Superior temporal gyrus (tissue), 1 donor: Measurements from ENCODE around the gene OTUB1.

Source experiments
- DNase-seq: peaks from one replicate; pipeline ENCODE4 v3.0.0-alpha.2; 2016; ENCODE audit errors: extremely low spot score

OTUB1 gene

DNA sequence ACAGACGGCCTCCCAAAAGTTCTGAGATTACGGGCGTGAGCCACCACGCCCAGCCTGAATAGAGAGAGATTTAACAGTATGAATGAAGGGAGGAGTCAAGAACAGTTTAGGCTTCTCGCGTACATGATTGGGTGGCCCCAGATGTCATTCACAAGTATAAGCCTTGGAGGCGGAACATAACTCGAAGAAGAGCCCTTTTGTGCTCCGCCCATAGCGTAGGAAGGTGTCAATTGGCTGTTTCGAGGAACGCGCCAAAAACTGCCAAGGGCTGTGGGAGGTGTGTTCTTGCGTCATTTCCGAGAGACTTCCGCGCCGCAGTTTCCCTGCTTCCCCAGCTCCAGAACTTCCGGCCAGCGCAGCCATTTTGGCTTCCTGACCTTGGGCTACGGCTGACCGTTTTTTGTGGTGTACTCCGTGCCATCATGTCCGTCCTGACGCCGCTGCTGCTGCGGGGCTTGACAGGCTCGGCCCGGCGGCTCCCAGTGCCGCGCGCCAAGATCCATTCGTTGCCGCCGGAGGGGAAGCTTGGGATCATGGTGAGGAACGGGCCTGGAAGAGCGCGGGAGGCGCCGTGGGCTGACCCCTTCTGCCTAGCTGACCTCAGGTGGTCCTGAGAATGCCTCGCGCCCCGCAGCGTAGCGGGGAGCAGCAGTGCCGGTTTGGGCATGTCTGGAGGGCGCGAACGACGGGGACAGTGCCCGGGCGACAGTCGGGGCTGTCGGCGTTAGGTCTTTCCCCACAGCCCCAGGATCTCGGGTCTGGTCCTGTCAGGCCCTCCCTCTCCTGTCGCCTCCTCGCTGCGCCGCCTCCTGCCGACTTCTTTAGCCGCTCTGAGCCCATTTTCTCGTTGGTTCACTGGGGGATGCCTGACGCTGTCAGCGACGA is 11.7 kb upstream of the OTUB1 start, which contains the start of gene COX8A:
Gene COX8A (plus strand): TSS at position 362 of the 885 bp plus-strand sequence. CDS start 61 bp downstream, at position 423.
- DNase-seq: peak; percentile 100

GRCh38 chr11:63978551-63979239 is 7.5 kb upstream of the OTUB1 start:
- DNase-seq: no peak

DNA sequence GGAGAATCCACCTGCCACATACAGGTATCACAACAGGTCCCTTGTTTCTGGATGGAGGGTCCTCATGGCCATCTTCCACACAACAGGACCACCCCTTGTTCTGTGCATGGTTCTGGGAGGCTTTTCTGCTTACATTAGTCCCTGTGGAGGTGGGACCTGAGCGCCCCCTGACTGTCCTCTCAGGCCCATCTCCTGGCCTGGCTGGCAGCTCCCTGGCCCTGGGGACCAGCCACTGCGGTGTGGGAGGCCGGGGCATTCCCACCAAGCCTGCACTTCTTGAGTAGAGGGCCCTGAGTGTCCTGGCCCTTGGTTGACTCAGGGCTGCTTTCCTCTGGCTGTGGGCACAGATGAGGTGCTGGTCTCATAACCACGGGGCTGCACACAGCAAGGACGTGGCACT is 6.8 kb upstream of the OTUB1 start:
- no peak for DNase-seq

GRCh38 chr11:63985812-63986155 is 454 bp upstream of the OTUB1 start:
- DNase-seq: no peak

- no peak for DNase-seq
Measured at GRCh38 chr11:63986932-63987513, 785 bp downstream of the OTUB1 start.

GRCh38 chr11:63991558-63991957 is 5.3 kb downstream of the OTUB1 start:
- no peak for DNase-seq

- no peak for DNase-seq
Measured at GRCh38 chr11:63993100-63993499, 6.9 kb downstream of the OTUB1 start.

DNA sequence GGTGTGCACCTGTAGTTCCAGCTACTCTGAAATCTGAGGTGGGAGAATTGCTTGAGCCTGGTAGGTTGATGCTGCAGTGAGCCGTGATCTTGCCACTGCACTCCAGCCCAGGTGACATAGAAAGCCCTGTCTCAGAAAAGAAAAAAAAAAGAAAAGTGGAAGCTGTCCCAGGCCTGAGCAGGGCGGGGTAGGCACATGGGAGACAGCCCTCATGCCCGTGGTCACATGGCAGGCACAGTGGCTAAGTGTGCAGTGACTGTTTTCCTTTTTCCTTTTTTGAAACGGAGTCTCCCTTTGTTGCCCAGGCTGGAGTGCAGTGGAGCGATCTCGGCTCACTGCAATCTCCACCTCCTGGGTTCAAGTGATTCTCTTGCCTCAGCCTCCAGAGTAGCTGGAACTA is 7.8 kb downstream of the OTUB1 start:
- DNase-seq: no peak

DNA sequence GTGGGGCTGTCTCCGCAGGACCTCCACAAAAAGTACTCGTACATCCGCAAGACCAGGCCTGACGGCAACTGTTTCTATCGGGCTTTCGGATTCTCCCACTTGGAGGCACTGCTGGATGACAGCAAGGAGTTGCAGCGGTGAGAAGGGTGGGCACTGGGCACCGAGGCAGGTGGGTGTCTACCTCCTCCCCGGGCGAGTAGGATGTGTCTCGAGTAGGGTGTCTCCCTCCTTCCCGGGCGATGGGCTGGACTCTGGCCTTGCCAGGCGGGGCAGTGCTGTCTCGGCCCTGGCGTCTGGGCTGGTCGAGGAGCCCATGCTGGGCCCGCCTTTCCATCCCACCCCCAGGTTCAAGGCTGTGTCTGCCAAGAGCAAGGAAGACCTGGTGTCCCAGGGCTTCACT is 10.3 kb downstream of the OTUB1 start:
- DNase-seq: no peak

- no peak for DNase-seq
Measured at GRCh38 chr11:63997104-63997700, 11.0 kb downstream of the OTUB1 start.

- DNase-seq: no peak
Measured at GRCh38 chr11:63997801-63998337, 11.6 kb downstream of the OTUB1 start.

DNA sequence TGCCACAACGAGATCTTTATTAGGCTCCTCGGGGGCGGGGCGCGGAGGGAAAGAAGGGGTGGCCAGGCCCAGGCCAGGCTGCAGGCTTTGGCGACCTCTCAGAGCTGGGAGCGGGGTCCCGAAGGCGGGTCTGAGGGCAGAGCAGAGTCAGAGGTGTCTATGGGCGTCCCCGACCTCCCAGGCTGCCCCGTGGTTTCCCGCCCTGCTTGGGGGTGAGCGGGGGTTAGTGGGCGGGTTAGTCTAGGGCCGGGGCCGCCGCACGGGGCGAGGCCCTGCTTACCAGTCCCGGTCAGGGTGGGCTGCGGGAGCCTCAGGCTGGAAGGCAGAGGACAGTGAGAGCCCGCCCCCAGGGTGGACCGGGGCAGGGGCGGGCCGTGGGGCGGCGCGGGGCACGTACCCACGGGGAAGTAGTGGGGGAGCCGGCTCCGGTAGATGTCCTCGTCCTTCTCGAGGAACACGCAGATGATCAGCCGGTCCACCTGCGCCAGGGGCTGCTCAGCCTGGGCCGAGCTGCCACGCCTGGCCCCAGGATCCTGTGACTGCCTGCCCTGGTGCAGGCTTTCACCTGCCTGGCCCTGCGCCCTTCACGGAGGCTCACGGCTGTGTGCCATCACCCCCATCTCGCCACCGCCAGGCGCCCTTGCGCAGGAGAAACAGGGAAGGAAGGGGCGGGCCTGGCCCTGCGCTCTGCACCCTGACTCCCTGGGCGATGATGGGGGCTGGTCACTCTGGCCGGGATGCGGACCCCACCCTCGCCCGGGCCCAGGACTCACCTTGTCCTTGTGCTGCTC is 12.5 kb downstream of the OTUB1 start:
- no peak for DNase-seq

- no peak for DNase-seq
Measured at GRCh38 chr11:63999349-64000025, 13.2 kb downstream of the OTUB1 start.

- DNase-seq: peak; percentile 70
Measured at GRCh38 chr11:64000026-64000739, 13.9 kb downstream of the OTUB1 start.

DNA sequence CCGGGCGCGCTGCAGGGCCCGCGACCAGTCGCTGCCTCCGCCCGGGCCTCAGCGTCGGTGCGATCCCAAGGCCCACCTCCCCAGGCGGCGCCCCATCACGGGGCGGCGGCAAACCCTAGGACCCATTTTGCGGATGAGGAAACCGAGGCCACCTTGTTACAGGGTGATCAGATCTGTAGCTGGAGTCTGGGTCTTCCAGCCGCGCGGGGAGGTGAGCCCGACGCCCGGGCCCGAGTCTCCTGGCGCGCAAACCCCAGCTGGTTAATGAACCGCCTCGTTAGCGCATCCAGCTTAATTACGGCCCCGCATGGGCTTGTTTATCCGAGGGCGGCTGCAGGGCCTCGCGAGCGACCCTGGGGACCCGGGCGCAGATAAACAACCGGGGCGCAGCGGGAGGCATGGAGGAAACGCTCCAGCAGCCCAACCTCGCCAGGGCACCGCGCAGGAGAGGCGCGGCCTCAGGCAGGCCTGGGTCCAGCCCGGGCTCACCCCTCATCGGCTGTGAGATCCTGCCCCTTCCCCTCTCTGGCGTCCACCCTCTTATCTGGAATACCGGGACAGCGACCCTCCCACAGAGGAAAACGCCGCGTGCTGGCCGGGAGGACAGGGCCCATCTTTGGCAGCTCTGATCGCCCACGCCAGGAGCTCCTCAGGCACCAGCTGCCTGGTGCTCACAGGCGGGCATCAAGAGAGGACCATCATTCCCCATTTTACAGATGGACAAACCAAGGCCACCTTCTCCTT is 14.7 kb downstream of the OTUB1 start:
- DNase-seq: no peak

DNA sequence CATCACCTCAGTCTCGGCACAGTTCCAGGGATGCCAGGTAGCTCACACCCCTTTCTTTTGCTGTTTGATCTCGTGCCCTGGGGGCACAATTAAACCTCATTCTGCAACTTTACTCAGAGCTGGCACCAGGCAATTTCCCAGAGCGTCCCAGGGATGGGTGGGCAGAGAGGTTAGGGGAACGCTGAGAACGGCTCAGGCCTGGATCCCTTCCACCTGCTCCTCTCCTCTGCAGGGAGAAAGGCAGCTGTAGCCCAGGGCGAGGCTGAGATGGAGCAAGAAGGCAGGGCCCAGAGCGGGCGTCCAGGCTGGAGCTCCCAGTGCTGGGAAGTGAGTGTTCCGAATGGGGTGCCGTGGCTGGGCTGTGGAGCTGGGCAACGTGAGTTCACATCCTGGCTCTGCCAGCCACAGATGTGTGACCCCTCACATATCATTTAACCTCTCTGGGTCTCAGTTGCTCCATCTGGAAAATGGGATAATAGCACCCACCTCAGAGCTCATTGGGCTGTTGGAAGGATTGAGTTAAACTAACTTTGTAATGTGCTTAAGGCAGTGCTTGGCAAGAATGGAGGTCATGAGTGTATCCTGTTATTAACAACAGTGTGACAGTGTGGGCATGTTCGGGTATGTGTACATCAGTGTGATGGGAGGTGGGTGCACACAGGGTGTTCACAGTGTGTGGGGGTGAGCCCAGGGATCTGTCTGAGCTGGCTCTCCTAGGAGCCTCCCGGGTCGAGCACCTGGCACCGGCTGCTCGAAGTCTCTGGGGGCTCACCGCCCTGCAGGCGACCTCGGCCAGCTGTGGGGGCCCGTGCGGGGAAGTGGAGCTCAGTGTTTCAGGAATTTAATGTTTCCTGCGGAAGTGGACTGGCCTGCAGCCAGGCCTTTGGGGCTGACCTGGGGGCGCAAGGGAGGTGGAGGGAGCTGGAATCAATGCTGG is 15.5 kb downstream of the OTUB1 start:
- no peak for DNase-seq

DNA sequence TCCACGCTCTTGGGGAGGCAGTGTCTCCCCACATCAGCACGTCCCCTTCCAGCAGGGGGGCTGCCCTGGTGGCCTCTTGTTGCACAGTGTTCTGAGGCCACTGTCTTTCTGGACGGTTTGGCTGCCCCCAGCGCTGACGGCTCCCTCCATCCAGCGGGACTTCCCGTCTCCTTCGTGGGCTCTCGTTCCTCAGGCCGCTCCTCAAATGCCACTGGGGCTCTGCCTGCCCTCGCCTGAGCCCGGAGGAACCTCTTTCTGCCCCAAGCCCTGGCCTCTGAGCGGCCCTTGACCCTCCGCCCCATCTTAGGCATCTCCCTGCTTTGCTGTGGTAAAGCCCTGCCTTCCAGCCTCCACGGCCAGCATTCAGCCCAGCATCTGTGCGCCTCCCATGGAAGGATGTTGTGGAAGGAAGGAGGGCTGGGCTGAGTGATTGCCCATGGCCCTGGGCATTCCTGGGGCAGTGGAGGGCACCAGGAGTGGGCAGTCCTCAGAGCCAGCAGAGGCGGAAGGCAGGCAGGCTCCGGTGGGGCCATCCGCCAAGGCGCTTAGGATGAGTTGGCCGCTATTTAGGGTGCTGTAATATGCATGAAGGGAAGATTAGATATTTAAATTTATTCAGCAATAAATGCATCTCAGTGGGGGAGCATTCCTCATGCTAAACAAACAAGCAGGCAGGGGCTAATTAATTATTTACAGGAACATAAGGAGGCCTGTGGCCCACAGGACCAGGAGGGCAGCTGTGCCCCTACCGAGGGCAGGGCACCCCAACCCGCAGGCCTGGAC is 17.8 kb downstream of the OTUB1 start:
- no peak for DNase-seq
